GM12801 (cell line): ENCODE results near the gene LRPAP1.

ENCODE experiments used
- TF ChIP-seq, protein P1 (sequence below): IDR thresholded peaks from one replicate; pipeline ENCODE4 v1.5.1; 2011; ENCODE audit warnings: control low read depth; ENCODE audit not compliant: insufficient read length; ENCODE audit errors: extremely low read depth

The LRPAP1 gene

GRCh38 chr4:3513807-3514206, 18.4 kb downstream of the LRPAP1 start:
- TF ChIP-seq, protein P1, sequence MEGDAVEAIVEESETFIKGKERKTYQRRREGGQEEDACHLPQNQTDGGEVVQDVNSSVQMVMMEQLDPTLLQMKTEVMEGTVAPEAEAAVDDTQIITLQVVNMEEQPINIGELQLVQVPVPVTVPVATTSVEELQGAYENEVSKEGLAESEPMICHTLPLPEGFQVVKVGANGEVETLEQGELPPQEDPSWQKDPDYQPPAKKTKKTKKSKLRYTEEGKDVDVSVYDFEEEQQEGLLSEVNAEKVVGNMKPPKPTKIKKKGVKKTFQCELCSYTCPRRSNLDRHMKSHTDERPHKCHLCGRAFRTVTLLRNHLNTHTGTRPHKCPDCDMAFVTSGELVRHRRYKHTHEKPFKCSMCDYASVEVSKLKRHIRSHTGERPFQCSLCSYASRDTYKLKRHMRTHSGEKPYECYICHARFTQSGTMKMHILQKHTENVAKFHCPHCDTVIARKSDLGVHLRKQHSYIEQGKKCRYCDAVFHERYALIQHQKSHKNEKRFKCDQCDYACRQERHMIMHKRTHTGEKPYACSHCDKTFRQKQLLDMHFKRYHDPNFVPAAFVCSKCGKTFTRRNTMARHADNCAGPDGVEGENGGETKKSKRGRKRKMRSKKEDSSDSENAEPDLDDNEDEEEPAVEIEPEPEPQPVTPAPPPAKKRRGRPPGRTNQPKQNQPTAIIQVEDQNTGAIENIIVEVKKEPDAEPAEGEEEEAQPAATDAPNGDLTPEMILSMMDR = no peak

DNA sequence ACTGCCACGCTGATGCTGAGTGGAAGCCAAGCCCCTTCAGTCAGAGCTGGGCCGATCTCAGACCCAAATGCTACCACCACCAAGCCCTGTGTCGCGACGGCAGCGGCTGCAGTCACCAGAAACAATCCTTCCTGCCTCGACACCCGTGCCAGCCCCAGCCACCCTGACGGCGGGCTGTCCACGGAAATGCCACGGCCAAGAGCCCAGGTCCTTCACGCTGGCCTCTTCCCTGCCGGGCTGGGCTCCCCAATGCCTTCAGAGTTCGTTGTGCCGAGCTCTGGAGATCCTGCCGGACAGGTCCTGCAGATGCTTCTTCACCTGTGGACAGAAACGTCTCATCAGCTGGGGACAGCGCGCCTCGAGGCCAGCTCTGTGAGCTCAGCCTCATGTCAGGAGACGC, 19.5 kb downstream of the LRPAP1 start:
- TF ChIP-seq, protein P1 = no peak

DNA sequence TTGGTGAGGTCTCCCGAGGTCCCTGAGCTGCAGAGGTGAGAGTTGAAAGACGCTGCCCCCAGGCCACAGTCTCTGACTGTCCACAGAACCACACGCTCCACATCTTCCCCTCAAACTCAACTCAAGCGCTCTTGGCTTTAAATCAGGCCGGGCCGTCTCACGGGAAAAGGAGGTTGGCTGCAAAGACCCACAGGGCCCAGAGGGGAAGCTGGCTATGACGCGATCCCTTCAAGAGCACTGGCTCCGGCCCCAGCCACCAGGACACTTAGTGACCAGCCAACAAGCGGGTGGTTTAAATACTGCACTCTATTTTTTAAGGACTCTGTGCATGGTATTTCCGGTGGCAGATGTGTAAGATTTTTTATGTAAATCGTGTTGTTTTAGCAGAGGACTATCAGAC, 19.9 kb downstream of the LRPAP1 start:
- TF ChIP-seq, protein P1 = no peak

GRCh38 chr4:3511187-3511586, 21.0 kb downstream of the LRPAP1 start:
- TF ChIP-seq, protein P1 = no peak

DNA sequence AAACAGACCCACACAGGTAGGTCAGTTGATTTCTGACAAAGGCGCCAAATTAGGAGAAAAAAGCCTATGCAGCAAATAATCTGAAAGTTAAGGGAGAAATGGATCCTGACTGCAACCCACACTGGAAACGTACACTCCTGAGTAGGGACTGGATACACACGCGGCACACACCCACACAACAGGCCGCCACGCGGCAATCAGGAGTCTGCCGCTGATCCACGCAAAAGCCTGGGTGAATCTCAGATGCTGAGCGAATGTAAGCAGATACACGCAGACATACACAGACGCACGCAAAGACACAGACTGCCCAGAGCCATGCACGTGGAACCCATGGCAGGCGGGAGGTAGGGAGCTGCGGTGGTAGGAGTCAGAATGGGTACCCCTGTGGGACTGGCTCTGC, 21.7 kb downstream of the LRPAP1 start:
- TF ChIP-seq, protein P1 = no peak

GRCh38 chr4:3508542-3508941, 23.7 kb downstream of the LRPAP1 start:
- TF ChIP-seq, protein P1 = no peak

- TF ChIP-seq, protein P1 = no peak
Observed at GRCh38 chr4:3505231-3505630, 27.0 kb downstream of the LRPAP1 start.
